PC-9 (cell line): ENCODE measurements around the gene ELMO1.

Experiments
- CTCF ChIP-seq: fragments of 200-600 bp; sonication (generic); conservative IDR thresholded peaks from 2 replicates; pipeline ENCODE4 v1.6.1; 2017; ENCODE audit warnings: mixed run types, antibody characterized with exemption, mild to moderate bottlenecking, moderate library complexity
- EZH2 ChIP-seq: fragments of 200-600 bp; sonication (generic); IDR thresholded peaks from 2 replicates; pipeline ENCODE4 v1.8.0; 2017; ENCODE audit warnings: antibody characterized with exemption, low read depth

- TF ChIP-seq CTCF (no peak), EZH2 (no peak)
These were observed 23.7 kb downstream of the ELMO1 start for GRCh38 chr7:37424995-37425394.
